ENCODE data around the gene MBD3.

The MBD3 gene

DNA sequence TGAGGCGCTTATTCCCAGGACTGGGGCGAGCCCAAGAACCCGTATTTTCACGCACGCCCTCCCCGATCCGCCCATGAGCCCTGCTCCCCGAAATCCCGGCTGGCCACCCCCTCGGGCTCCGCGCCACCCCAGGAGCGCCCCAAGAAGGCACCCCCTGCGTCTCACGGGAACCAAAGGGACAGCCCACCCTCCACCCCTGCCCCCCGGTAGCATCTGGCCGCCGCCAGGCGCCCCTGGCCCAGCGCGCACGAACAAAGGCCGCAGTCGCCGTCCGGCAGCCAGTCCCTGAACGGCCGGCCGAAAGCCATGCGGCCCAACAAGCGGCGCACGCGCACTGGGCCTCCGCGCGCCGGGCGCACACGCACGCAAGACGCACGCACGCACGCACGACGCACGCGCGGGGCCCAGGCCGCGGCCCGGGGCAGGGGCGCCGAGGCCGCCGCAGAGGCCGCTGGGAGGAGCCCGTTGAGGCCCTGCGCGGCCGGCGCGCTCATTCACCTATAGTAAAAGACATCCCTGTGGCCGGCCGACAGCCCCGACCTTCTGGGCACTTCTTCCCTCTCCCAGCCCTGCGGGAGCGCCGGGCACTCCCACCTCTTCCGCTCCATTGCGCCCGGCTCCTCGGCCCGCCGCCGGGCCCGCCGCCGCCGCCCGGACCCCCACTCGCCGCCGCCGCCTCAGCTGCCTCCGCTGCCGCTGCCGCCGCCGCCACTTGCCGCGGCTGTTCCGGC is 476 bp downstream of the MBD3 start:
- Histone ChIP-seq H3K27ac (ENCODE audit: low read depth, low read length) (peak overlapping the region; percentile 89), H3K79me2 (ENCODE audit: control insufficient read depth, insufficient read depth, low read length, unreplicated experiment) (peaks cover 38% of the 10 kb centered on the region), H2AFZ (ENCODE audit: low read length, unreplicated experiment) (peak overlapping the region; percentile 91), H3K36me3 (ENCODE audit: insufficient read depth, low read length) (no peaks in the 10 kb centered on the region), H3K27me3 (ENCODE audit: insufficient read depth, low read length) (no peaks in the 10 kb centered on the region), H3K4me3 (ENCODE audit: low read depth, low read length) (peak overlapping the region; percentile 96), H3K4me1 (ENCODE audit: control insufficient read depth, insufficient read depth, low read length, unreplicated experiment) (peaks cover 12% of the 10 kb centered on the region)

DNA sequence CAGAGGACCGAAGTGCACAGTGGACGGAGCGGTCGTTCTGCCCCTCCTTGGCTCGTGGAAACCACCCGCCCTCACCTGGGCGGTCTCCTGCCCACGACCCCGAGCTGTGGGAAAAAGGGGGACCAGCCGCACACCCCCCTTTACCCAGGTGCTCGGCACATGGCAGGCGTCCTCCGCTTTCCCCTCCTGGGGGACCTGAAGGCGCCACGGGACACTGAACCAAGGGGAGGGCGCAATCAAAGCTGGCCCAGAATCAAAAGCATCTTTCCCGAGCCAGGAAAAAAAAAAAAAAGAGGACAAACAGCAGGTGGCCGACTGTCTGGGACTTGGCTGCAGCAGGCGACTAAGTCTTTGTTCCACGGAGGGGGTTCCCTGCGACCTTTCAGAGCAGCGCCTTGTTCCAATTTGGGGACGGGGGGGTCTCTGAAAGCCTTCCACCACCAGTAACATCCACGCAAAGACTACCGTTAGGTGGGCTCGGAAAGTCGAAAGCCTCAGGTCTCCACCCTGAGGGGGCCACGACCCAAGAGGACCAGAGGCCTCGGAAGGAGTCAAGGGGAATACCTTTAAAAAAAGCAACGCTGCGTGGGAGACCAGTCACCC is 1.1 kb downstream of the MBD3 start:
- peak overlapping the region; percentile 96 for H3K4me3 ChIP-seq (ENCODE audit: low read depth, low read length)
- peak overlapping the region; percentile 89 for H3K27ac ChIP-seq (ENCODE audit: low read depth, low read length)
- H3K27me3 ChIP-seq (ENCODE audit: insufficient read depth, low read length), result no peaks in the 10 kb centered on the region
- peaks cover 12% of the 10 kb centered on the region for H3K4me1 ChIP-seq (ENCODE audit: control insufficient read depth, insufficient read depth, low read length, unreplicated experiment)
- H3K79me2 ChIP-seq (ENCODE audit: control insufficient read depth, insufficient read depth, low read length, unreplicated experiment), result peaks cover 38% of the 10 kb centered on the region
- H3K36me3 ChIP-seq (ENCODE audit: insufficient read depth, low read length), result no peaks in the 10 kb centered on the region
- peak overlapping the region; percentile 45 for H2AFZ ChIP-seq (ENCODE audit: low read length, unreplicated experiment)

DNA sequence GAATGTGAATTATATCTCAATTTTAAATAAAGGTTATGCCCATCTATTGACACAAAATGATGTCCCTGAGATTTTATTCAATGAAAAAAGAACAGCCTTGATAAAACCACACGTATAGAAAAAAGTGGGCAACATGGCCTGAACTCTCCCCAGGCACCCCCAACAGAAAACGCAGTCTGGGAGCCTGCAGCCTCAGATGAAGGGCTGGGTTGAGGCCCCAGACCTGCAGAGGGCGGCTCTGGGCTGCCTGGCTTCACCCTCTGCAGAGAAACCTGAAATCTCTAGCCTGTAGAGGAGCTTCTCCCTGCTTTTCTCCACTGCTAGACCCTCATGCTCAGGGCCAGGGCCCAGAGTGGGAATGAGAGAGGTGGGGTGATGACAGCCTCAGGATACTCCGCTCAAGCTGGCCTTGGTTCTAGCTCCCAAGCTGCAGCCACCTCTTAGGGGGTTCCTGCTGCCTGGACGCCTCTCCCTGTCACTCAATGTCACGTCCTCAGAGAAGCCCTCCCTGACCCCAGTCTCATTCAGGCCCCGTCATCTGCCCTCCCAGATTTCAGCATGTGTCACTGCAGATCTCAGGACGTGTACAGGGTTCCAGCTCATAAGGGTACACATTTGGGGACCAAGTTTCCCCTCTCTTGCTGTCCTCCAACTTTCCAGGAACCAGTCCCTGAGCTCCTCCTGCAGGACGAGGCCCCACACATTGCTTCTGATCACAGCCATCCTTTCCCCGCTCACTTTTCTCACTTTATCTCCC is 1.8 kb downstream of the MBD3 start:
- Histone ChIP-seq H3K36me3 (ENCODE audit: insufficient read depth, low read length) (no peaks in the 10 kb centered on the region), H3K79me2 (ENCODE audit: control insufficient read depth, insufficient read depth, low read length, unreplicated experiment) (peaks cover 42% of the 10 kb centered on the region), H3K27ac (ENCODE audit: low read depth, low read length) (no peak overlapping the region; the same call in 1 of the 2 replicates), H3K27me3 (ENCODE audit: insufficient read depth, low read length) (no peaks in the 10 kb centered on the region), H2AFZ (ENCODE audit: low read length, unreplicated experiment) (no peak overlapping the region), H3K4me1 (ENCODE audit: control insufficient read depth, insufficient read depth, low read length, unreplicated experiment) (peaks cover 12% of the 10 kb centered on the region), H3K4me3 (ENCODE audit: low read depth, low read length) (peak overlapping the region; percentile 96)

DNA sequence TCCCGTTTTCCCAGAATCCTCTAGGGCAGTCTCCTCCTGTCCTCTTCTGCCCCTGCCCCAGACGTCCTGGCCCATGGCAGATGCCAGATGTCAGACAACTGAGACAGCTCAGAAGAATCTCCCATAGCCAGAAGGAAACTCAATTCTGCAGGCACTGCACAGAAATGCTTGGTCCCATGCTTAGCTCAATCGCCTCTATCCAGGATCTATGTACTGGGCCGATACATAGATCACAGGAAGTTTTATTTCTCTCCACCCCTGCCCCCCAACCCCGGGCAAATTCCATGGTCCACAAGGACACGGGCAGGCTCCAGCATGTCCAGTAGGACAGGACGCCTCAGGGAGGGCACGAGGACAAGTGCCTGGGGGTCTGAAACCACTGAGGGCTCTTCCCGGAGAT is 4.8 kb downstream of the MBD3 start:
- H3K27me3 ChIP-seq (ENCODE audit: insufficient read depth, low read length), result no peaks in the 10 kb centered on the region
- H3K4me3 ChIP-seq (ENCODE audit: low read depth, low read length), result no peak overlapping the region
- H3K27ac ChIP-seq (ENCODE audit: low read depth, low read length), result no peak overlapping the region
- peaks cover 44% of the 10 kb centered on the region for H3K79me2 ChIP-seq (ENCODE audit: control insufficient read depth, insufficient read depth, low read length, unreplicated experiment)
- H3K36me3 ChIP-seq (ENCODE audit: insufficient read depth, low read length), result no peaks in the 10 kb centered on the region
- no peak overlapping the region for H2AFZ ChIP-seq (ENCODE audit: low read length, unreplicated experiment)
- H3K4me1 ChIP-seq (ENCODE audit: control insufficient read depth, insufficient read depth, low read length, unreplicated experiment), result peaks cover 12% of the 10 kb centered on the region

DNA sequence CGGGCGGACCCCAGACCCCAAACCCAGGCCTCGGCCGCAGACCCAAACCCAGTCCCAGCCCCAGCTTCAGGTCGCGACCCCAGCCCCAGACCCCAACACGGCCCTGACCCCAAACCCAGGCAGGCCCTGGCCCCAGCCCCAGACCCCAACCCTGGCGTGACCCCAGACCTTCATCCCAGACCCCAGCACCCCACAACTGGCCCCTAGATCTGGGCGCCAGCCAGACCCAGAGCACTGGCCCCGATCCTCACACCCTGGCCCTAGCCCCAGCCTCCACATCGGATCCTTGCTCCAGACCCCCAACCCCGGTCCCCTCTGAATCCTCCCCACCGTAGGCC is 7.5 kb downstream of the MBD3 start:
- Histone ChIP-seq H3K27ac (ENCODE audit: low read depth, low read length) (no peak overlapping the region), H3K4me3 (ENCODE audit: low read depth, low read length) (no peak overlapping the region), H3K4me1 (ENCODE audit: control insufficient read depth, insufficient read depth, low read length, unreplicated experiment) (peaks cover 7% of the 10 kb centered on the region), H3K79me2 (ENCODE audit: control insufficient read depth, insufficient read depth, low read length, unreplicated experiment) (peaks cover 26% of the 10 kb centered on the region), H3K27me3 (ENCODE audit: insufficient read depth, low read length) (no peaks in the 10 kb centered on the region), H3K36me3 (ENCODE audit: insufficient read depth, low read length) (no peaks in the 10 kb centered on the region), H2AFZ (ENCODE audit: low read length, unreplicated experiment) (no peak overlapping the region)

DNA sequence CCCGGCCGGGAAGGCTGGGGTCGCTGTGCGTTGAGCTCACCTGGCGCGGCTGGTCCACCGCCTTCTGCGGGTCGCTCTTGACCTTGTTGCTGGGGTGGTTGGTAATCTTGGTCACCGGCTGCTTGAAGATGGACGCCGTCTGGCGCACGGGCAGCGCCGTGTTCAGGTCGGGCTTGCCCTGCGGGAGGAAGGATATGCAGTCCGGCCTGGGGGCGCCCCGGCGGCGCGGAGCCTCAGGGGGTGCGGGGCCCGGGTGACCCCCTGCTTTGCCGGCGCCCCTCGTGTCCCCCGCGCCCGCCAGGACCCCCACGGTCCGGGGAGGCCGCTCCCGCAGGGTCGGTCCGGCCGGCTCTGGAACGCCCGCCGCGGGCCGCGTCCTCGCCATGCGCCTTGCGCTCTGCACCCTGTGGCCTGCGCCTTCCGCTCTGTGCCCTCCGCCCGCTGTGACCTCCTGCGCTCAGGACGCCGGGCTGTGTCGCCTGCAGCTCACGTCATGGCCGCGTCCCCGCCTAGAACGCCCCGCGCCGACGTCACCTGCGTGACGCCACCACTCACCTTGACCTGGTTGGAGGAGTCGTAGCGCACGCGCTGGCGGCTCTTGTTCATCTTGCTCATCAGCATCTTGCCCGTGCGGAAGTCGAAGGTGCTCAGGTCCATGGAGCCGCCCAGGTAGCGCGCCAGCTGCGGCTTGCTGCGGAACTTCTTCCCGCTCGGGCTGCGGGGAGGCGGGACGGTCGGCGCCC is 8.0 kb downstream of the MBD3 start:
- Histone ChIP-seq H3K79me2 (ENCODE audit: control insufficient read depth, insufficient read depth, low read length, unreplicated experiment) (peaks cover 22% of the 10 kb centered on the region), H3K4me3 (ENCODE audit: low read depth, low read length) (no peak overlapping the region), H3K36me3 (ENCODE audit: insufficient read depth, low read length) (no peaks in the 10 kb centered on the region), H3K4me1 (ENCODE audit: control insufficient read depth, insufficient read depth, low read length, unreplicated experiment) (peaks cover 2% of the 10 kb centered on the region), H2AFZ (ENCODE audit: low read length, unreplicated experiment) (no peak overlapping the region), H3K27ac (ENCODE audit: low read depth, low read length) (no peak overlapping the region), H3K27me3 (ENCODE audit: insufficient read depth, low read length) (no peaks in the 10 kb centered on the region)

DNA sequence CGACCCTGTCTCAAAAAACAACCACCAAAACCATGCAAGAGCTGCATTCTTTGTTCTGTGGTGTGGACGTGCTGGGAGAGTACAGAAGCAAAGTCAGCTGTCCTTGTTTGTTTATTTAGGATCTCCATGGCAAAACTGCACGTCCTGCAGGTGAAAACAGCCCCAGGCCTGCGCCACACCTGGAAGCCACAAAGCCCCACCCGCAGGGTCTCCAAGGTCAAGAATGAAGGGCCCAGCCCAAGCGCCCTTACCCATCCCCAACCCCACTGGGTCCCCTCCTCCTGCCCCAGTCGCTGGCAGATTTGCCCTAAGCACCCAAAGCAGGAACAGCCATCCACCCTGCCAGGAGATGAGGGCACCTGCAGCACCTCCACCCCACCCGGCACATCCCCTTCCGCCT is 10.5 kb downstream of the MBD3 start:
- H3K27ac ChIP-seq (ENCODE audit: low read depth, low read length), result no peak overlapping the region
- H3K4me1 ChIP-seq (ENCODE audit: control insufficient read depth, insufficient read depth, low read length, unreplicated experiment), result no peaks in the 10 kb centered on the region
- no peak overlapping the region for H2AFZ ChIP-seq (ENCODE audit: low read length, unreplicated experiment)
- no peaks in the 10 kb centered on the region for H3K27me3 ChIP-seq (ENCODE audit: insufficient read depth, low read length)
- peaks cover 7% of the 10 kb centered on the region for H3K79me2 ChIP-seq (ENCODE audit: control insufficient read depth, insufficient read depth, low read length, unreplicated experiment)
- no peaks in the 10 kb centered on the region for H3K36me3 ChIP-seq (ENCODE audit: insufficient read depth, low read length)
- no peak overlapping the region for H3K4me3 ChIP-seq (ENCODE audit: low read depth, low read length)

DNA sequence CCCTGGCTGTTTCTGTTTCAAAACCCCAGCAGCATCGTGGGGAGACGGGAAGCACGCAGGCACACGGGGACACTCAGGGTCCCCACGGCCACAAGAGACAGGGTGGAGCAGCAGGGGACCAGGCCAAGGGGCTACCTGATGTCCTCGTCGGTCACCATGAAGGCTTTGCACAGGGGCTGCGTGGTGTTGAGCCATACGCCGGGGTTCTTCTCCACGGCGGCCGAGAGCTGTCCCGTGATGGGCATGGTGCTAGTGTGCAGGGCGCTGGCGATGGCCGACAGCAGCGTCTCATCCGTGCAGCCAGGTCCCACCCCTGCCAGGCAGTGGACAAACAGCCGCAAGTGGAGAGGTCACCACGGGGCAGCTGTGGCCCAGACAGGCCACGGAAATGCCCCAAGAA is 11.7 kb downstream of the MBD3 start:
- Histone ChIP-seq H3K79me2 (ENCODE audit: control insufficient read depth, insufficient read depth, low read length, unreplicated experiment) (peaks cover 4% of the 10 kb centered on the region), H3K36me3 (ENCODE audit: insufficient read depth, low read length) (no peaks in the 10 kb centered on the region), H3K4me1 (ENCODE audit: control insufficient read depth, insufficient read depth, low read length, unreplicated experiment) (no peaks in the 10 kb centered on the region), H3K4me3 (ENCODE audit: low read depth, low read length) (no peak overlapping the region), H3K27ac (ENCODE audit: low read depth, low read length) (no peak overlapping the region), H2AFZ (ENCODE audit: low read length, unreplicated experiment) (no peak overlapping the region), H3K27me3 (ENCODE audit: insufficient read depth, low read length) (no peaks in the 10 kb centered on the region)

DNA sequence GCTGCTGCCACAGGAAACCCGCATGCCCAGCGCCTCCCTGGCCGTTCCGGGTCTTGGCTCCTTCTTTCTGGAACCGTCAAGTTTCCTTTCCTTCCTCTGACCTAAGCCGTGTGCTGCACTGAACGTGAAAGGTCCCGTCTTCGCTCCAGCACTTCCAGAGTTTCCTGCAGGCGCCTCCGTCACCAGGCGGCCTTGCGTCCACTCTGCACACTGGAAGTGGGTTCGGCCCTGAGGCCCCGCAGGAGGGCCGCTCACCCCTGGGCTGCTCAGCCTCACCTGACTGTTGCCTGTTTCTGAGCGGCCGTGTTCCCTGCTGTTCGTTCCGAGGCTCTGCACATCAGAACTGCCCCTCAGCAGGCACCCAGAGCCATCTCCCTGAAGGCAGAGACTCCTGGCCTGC is 12.3 kb downstream of the MBD3 start:
- Histone ChIP-seq H2AFZ (ENCODE audit: low read length, unreplicated experiment) (no peak overlapping the region), H3K27ac (ENCODE audit: low read depth, low read length) (no peak overlapping the region), H3K79me2 (ENCODE audit: control insufficient read depth, insufficient read depth, low read length, unreplicated experiment) (no peaks in the 10 kb centered on the region), H3K4me3 (ENCODE audit: low read depth, low read length) (no peak overlapping the region), H3K27me3 (ENCODE audit: insufficient read depth, low read length) (no peaks in the 10 kb centered on the region), H3K4me1 (ENCODE audit: control insufficient read depth, insufficient read depth, low read length, unreplicated experiment) (no peaks in the 10 kb centered on the region), H3K36me3 (ENCODE audit: insufficient read depth, low read length) (no peaks in the 10 kb centered on the region)

DNA sequence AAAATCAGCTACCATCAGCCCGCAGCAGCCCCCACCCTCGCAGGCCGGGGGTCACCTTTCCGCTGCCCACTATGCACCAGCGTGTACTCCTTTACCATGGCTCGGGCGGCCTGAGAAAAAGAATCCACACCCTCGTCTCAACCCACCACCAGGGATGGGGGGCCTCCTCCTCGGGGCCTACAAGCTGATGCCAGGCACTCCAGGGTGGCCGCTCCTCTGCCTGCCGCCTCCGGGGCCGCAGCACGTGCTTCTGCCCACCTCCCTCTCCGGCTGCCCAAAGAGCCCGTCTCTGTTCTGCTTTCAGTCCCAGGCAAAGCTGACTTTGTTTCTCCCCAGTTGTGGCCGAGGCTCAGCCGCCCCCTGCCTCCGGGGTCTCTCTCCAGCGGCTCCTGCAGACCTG is 13.4 kb downstream of the MBD3 start:
- H2AFZ ChIP-seq (ENCODE audit: low read length, unreplicated experiment), result no peak overlapping the region
- no peaks in the 10 kb centered on the region for H3K27me3 ChIP-seq (ENCODE audit: insufficient read depth, low read length)

More for the DNA sequence above, 13.4 kb downstream of the MBD3 start:
- no peaks in the 10 kb centered on the region for H3K36me3 ChIP-seq (ENCODE audit: insufficient read depth, low read length)
- no peak overlapping the region for H3K4me3 ChIP-seq (ENCODE audit: low read depth, low read length)
- no peaks in the 10 kb centered on the region for H3K4me1 ChIP-seq (ENCODE audit: control insufficient read depth, insufficient read depth, low read length, unreplicated experiment)
- no peak overlapping the region for H3K27ac ChIP-seq (ENCODE audit: low read depth, low read length)
- no peaks in the 10 kb centered on the region for H3K79me2 ChIP-seq (ENCODE audit: control insufficient read depth, insufficient read depth, low read length, unreplicated experiment)
